Common myeloid progenitor, CD34-positive (primary cell): ENCODE results near the gene GARIN5B.

Experiments
- CTCF ChIA-PET: fragments of 350-600 bp; sonication (Branson Sonifier 250); formaldehyde crosslinking; loops from one replicate; lab custom pipeline; 2021; ENCODE audit warnings: antibody characterized with exemption; lab: Charles Lee
- POLR2A ChIA-PET: fragments of 350-600 bp; sonication (Branson Sonifier 250); formaldehyde crosslinking; loops from one replicate; lab custom pipeline; 2021; ENCODE audit warnings: antibody characterized with exemption; lab: Charles Lee
- DNase-seq, 3 donors: peaks; one replicate each; pipeline versions ENCODE4 v3.0.0 to v3.0.0-alpha.2; 2013
- H3K27ac ChIP-seq, 2 experiments: 1 replicate in 1 of 2; 2 replicates in 1 of 2; pipeline ENCODE4 v1.7.0; 2013; ENCODE audit warnings: inconsistent platforms in 2 of 2, low read length in 2 of 2, mild to moderate bottlenecking in 2 of 2, low read depth in 1 of 2, moderate library complexity in 1 of 2; ENCODE audit not compliant: severe bottlenecking in 2 of 2, insufficient read depth in 1 of 2, poor library complexity in 1 of 2
- H3K27me3 ChIP-seq, 5 experiments: replicated peaks in 2 of 5; 1 replicate in 3 of 5; 2 replicates in 2 of 5; pipeline versions ENCODE4 v1.6.1 to v1.7.0; 2013; ENCODE audit warnings: low read length in 4 of 5, mild to moderate bottlenecking in 2 of 5, moderate library complexity in 2 of 5, inconsistent platforms in 1 of 5; ENCODE audit not compliant: insufficient read depth in 5 of 5, control insufficient read depth in 4 of 5
- H3K36me3 ChIP-seq, 4 experiments: 1 replicate in 2 of 4; 2 replicates in 2 of 4; pipeline versions ENCODE4 v1.6.1 to v1.7.0; 2013; ENCODE audit warnings: low read length in 3 of 4, control low read depth in 1 of 4, mild to moderate bottlenecking in 1 of 4; ENCODE audit not compliant: control insufficient read depth in 4 of 4, insufficient read depth in 4 of 4
- H3K4me1 ChIP-seq, 4 experiments: 1 replicate in 3 of 4; 2 replicates in 1 of 4; pipeline versions ENCODE4 v1.6.1 to v1.7.1; 2013; ENCODE audit warnings: low read length in 3 of 4, mild to moderate bottlenecking in 3 of 4, control low read depth in 1 of 4, inconsistent platforms in 1 of 4, moderate library complexity in 1 of 4; ENCODE audit not compliant: control insufficient read depth in 4 of 4, insufficient read depth in 4 of 4; ENCODE audit errors: control extremely low read depth in 1 of 4
- H3K4me3 ChIP-seq, 7 experiments: 1 replicate in 4 of 7; 2 replicates in 3 of 7; pipeline versions ENCODE4 v1.5.1 to v1.7.0; 2013; ENCODE audit warnings: mild to moderate bottlenecking in 7 of 7, low read length in 6 of 7, moderate library complexity in 6 of 7, inconsistent platforms in 2 of 7, low read depth in 2 of 7, control low read depth in 1 of 7; ENCODE audit not compliant: insufficient read depth in 4 of 7, control insufficient read depth in 1 of 7; ENCODE audit errors: extremely low read depth in 1 of 7
- H3K9me3 ChIP-seq, 5 experiments: 1 replicate in 4 of 5; 2 replicates in 1 of 5; pipeline versions ENCODE4 v1.6.1 to v1.7.1; 2013; ENCODE audit warnings: low read length in 4 of 5, mild to moderate bottlenecking in 2 of 5, inconsistent platforms in 1 of 5, low read depth in 1 of 5, moderate library complexity in 1 of 5; ENCODE audit not compliant: control insufficient read depth in 4 of 5, insufficient read depth in 2 of 5; ENCODE audit errors: control extremely low read depth in 1 of 5
- WGBS: methylation state at CpG from one replicate; pipeline ENCODE4 v1.1.5; 2013; ENCODE audit not compliant: insufficient coverage; 5-methylcytosine and 5-hydroxymethylcytosine counted together

The GARIN5B gene

DNA sequence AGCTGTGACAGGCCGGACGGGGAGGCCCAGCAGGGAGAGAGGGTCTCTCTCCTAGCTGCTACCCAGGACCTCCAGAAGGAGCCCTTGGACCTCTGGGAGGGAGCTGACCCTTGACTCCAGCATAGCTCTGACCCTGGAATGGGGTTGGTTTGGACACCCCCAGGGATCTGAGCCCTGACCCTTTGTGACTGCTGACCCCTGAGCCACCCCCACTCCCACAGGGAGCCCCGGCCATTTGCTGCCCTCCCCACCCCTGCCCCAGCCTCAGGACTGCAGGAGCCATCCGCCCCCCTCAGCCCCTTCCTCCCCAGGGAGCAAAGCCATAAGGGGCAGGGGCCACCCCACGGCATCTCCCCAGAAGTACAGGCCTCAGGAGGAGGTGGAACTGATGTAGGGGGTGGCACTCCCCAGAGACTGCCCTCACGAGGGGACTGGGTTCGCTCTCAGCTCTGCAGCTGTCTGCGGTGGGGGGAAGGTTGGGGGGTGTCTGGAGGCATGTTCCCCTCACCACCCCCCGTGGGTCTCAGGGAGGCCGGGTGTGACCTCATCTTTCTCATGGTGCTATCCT lies 15.5 kb downstream of the GARIN5B start:
- POLR2A ChIA-PET, result interaction anchor here (0.6 to 0.7 kb wide), 2 partner anchors 8 to 129 kb away, joined by 3 read pairs; no protein-coding TSS in a partner anchor
- H3K4me3 ChIP-seq, result no peak overlapping the region
- peaks cover 0 to 18% (median 8%) of the 10 kb centered on the region in 5 experiments for H3K27me3 ChIP-seq

DNA sequence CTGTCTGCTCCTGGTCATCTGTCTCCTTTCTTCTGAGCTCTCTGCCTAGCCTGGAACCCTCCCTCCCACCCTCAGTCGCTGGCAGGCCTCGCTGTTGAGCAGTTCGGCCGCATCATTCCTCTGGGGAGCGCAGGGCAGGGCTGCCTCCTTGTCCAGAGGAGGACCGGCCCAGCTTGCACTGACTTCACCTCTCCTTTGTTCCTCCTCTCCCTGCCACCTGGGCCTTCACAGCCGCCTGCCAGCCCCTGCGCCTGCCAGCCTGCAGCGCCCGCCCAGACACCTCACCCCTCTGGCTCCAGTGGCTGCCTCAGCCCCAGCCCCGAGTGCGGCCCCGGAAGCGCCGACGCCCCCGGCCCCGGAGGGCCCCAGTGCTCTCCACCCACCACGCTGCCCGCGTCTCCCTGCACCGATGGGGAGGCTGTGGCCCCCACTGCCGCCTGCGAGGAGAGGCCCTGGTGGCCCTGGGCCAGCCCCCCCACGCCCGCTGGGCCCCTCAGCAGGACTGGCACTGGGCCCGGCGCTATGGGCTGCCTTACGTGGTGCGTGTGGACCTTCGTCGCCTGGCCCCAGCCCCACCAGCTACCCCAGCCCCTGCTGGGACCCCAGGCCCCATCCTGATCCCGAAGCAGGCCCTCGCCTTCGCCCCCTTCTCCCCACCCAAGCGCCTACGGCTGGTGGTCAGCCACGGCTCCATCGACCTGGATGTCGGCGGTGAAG lies 16.2 kb downstream of the GARIN5B start:
- 97% methylated on average over 30 of the region's 41 CpGs for WGBS
- CTCF ChIA-PET, result interaction anchor here (0.6 to 1.4 kb wide), 2 partner anchors 12 to 45 kb away, joined by 3 to 6 read pairs; no protein-coding TSS in a partner anchor

More for the DNA sequence above, 15.5 kb downstream of the GARIN5B start:
- peaks cover 0 to 2% (median 0%) of the 10 kb centered on the region in 4 experiments for H3K4me1 ChIP-seq
- 90% methylated on average over 2 of the region's 10 CpGs for WGBS
- no peaks in the 10 kb centered on the region for H3K9me3 ChIP-seq
- CTCF ChIA-PET, result interaction anchor here (0.6 to 1.9 kb wide), 3 partner anchors 11 to 46 kb away, joined by 3 to 6 read pairs (median 6); no protein-coding TSS in a partner anchor
- H3K27ac ChIP-seq, result no peak overlapping the region
- DNase-seq, result no peak
- H3K36me3 ChIP-seq, result peaks cover 2 to 35% (median 22%) of the 10 kb centered on the region in 4 experiments

DNA sequence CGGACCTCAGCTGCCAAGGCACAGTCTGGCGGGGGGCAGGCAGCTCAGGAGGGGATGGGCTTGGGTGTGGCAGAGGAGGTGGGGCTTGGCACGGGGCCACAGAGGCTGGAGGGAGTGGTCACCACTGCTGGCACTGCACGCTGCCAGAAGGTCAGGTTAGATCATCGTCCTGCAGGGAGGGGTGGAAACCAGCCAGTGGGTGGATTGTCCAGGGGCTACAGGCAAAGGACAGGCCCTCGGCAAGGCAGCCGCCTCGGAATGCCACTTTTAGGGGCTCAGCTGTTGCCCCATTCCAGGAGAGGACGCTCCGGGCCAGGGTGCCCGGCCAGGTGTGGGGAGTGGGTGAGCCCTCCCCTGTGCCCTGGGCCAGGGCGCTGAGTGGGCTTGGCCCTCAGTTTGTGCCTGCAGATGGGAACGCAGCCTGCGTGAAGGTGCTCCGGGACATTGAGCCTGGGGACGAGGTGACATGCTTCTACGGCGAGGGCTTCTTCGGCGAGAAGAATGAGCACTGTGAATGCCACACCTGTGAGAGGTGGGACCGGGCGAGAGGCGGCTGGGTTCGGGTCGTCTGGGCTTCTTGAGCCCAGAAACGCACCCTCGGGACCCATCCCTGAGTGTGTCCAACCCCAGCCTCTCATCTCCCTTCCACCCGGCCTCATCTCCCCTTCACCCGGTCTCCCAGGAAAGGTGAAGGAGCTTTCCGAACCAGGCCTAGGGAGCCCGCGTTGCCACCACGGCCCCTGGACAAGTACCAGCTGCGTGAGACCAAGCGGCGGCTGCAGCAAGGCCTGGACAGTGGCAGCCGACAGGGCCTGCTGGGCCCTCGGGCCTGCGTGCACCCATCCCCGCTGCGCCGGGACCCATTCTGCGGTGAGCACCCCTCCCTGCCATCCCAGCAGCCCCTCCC lies 17.0 kb downstream of the GARIN5B start:
- WGBS, result 98% methylated on average over 37 of the region's 43 CpGs
- ChIA-PET CTCF (no interaction called here), POLR2A (no interaction called here)
- H3K27ac ChIP-seq, result no peak overlapping the region
- peaks cover 2 to 38% (median 25%) of the 10 kb centered on the region in 4 experiments for H3K36me3 ChIP-seq
- no peaks in the 10 kb centered on the region for H3K9me3 ChIP-seq
- no peak overlapping the region for H3K4me3 ChIP-seq
- H3K4me1 ChIP-seq, result peaks cover 0 to 8% (median 6%) of the 10 kb centered on the region in 4 experiments
- peaks cover 0 to 4% (median 0%) of the 10 kb centered on the region in 5 experiments for H3K27me3 ChIP-seq
- no peak for DNase-seq

More for the DNA sequence above, 16.2 kb downstream of the GARIN5B start:
- no peak overlapping the region for H3K4me3 ChIP-seq
- peaks cover 0 to 2% (median 0%) of the 10 kb centered on the region in 4 experiments for H3K4me1 ChIP-seq
- no peak for DNase-seq
- H3K36me3 ChIP-seq, result peaks cover 2 to 36% (median 25%) of the 10 kb centered on the region in 4 experiments
- peaks cover 0 to 12% (median 1%) of the 10 kb centered on the region in 5 experiments for H3K27me3 ChIP-seq
- POLR2A ChIA-PET, result no interaction called here
- H3K9me3 ChIP-seq, result no peaks in the 10 kb centered on the region
- no peak overlapping the region for H3K27ac ChIP-seq

DNA sequence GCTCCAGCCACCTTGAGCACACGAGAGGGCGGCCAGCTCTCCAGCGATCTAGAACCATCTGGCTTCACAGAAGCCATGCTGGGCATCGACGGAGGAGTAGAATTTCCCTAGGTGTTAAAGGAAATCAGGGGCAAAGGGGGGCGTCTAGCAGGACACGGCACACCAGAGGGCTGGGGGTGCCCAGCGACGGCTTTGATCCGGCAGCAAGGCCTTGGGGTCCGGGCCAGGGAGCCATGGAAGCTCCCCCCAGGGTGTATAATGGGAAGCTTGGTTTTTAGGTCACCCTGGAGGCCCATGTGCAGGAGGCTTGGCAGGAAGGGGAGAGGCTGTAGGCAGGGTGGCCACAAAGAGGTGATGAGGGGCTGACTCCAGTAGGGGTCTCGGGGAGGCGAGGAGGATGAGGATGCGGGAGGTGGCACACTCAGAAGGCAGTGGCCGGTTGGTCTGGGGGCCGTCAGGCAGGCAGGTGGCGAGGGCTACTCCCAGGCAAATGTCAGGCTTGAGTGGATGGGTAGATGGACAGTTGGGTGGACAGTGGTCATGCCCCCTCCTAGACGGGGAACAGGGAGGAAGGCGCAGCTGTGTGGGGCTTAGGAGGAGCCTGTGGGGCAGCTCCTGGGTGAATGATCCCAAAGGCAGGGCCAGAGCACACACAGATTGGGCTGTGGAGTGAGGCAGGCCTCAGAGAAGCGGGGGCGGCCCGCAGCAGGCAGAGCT lies 17.8 kb downstream of the GARIN5B start:
- no peak for DNase-seq
- ChIA-PET POLR2A (no interaction called here), CTCF (no interaction called here)
- 98% methylated on average over 20 of the region's 22 CpGs for WGBS
- Histone ChIP-seq H3K27ac (no peak overlapping the region), H3K4me1 (peaks cover 0 to 16% (median 13%) of the 10 kb centered on the region in 4 experiments), H3K27me3 (no peaks in the 10 kb centered on the region), H3K4me3 (no peak overlapping the region), H3K9me3 (no peaks in the 10 kb centered on the region), H3K36me3 (peaks cover 2 to 38% (median 25%) of the 10 kb centered on the region in 4 experiments)

DNA sequence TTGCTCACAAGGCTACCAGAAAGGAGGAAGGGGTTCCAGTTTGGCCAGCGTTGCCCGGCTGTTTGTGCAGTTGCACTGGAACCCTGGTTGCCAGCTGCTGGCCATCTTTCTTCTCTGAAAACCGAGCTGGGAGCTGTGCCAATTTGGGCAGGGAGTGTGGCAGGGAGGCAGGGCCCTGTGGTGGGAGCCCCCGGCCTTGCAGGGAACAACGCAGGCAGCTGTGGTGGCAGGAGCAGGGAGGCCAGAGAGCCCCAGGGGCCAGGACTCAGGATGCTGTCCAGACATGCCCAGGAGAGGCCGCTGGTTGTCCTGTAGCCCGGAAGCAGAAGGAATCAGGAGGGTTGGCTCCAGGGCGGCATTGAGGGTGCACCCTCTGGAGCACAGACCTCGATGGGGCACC lies 18.6 kb downstream of the GARIN5B start:
- ChIA-PET POLR2A (no interaction called here), CTCF (no interaction called here)
- Histone ChIP-seq H3K27ac (no peak overlapping the region), H3K4me3 (no peak overlapping the region), H3K4me1 (peaks cover 0 to 18% (median 16%) of the 10 kb centered on the region in 4 experiments), H3K36me3 (peaks cover 2 to 38% (median 25%) of the 10 kb centered on the region in 4 experiments), H3K9me3 (no peaks in the 10 kb centered on the region), H3K27me3 (no peaks in the 10 kb centered on the region)
- no peak for DNase-seq
- WGBS, result 95% methylated on average over 8 of the region's 9 CpGs
